ENCODE measurements around the gene NT5DC3.

DNA sequence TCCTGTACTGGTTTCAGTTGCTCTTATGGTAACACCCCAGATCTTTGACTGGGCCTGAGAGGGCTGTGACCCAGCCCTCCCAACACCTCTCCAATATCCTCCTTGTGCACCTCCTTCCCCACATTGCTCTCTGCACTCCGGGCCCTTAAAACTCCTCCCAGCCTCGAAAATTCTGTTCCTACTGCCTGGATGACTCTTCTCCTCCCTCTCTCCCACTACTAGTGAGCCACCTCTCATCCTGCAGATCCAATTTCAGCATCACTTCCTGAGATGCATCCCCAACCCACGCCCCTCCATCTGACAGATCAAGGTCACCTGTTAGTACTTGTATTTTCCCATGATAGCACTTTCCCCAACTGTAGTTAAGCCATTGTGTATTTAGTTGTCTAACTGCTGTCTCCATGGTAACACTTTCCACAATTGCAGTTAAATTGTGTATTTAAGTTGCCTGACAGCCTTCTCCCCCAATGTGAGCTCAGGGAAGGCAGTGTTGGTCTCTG lies 11.5 kb upstream of the NT5DC3 start:
- TF ChIP-seq CTCF (conservative IDR thresholded peaks at IDR 0.05; ENCODE audit: low read length), result no peak
- TF ChIP-seq EZH2phosphoT487 (IDR thresholded peaks at IDR 0.05; ENCODE audit: borderline replicate concordance), result no peak

Measured in Loucy (cell line).